ENCODE data around the gene CCDC126. TPM values are rescaled to one million over a fixed set of nuclear protein-coding genes. Genes with fewer than 3 reads are reported as not detected.

The CCDC126 gene
- total RNA-seq, 1 donor from 2014 or later, result 15.7 TPM

DNA sequence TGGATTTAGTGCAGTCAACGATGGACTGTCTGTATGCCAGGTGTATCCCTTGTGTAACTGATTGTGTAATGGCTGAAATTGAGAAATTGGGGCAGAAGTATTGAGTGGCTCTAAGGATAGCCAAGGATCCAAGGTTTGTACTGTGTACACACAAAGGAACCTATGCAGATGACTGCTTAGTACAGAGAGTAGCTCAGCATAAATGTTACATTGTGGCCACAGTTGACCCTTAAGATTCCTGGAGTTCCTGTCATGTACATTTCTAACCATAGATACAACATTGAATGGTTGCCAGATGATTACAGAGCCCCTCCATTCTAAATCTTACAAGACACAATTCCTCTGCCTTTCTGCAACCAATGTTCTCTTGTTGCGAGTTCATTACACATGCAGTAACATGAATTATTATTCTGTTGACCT, 25.3 kb downstream of the CCDC126 start:
- TF ChIP-seq, protein P1, sequence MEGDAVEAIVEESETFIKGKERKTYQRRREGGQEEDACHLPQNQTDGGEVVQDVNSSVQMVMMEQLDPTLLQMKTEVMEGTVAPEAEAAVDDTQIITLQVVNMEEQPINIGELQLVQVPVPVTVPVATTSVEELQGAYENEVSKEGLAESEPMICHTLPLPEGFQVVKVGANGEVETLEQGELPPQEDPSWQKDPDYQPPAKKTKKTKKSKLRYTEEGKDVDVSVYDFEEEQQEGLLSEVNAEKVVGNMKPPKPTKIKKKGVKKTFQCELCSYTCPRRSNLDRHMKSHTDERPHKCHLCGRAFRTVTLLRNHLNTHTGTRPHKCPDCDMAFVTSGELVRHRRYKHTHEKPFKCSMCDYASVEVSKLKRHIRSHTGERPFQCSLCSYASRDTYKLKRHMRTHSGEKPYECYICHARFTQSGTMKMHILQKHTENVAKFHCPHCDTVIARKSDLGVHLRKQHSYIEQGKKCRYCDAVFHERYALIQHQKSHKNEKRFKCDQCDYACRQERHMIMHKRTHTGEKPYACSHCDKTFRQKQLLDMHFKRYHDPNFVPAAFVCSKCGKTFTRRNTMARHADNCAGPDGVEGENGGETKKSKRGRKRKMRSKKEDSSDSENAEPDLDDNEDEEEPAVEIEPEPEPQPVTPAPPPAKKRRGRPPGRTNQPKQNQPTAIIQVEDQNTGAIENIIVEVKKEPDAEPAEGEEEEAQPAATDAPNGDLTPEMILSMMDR (IDR thresholded peaks at IDR 0.05), result no peak
- Mint-ChIP-seq H3K36me3 (ENCODE audit: low read depth) (peaks cover 27% of the 10 kb centered on the region), H3K4me1 (peaks cover 6% of the 10 kb centered on the region), H3K27ac (no peak overlapping the region), H3K9me3 (peaks cover 8% of the 10 kb centered on the region), H3K4me3 (no peak overlapping the region), H3K27me3 (no peaks in the 10 kb centered on the region)
- intact Hi-C loops (cut with micrococcal nuclease), result no loop called here
- CTCF ChIA-PET, result interaction anchor here (0.7 kb wide), 1 partner anchor 28 kb away, joined by 3 read pairs; no protein-coding TSS in a partner anchor
- DNase-seq, result no peak
- POLR2A ChIA-PET, result no interaction called here
- no peak for ATAC-seq (ENCODE audit: low read depth)

GRCh38 chr7:23628370-23628769, 31.2 kb downstream of the CCDC126 start:
- H3K36me3 Mint-ChIP-seq (ENCODE audit: low read depth), result peaks cover 9% of the 10 kb centered on the region
- ChIA-PET POLR2A (no interaction called here), CTCF (no interaction called here)
- no peak overlapping the region for H3K27ac Mint-ChIP-seq
- no peak for DNase-seq
- H3K27me3 Mint-ChIP-seq, result no peaks in the 10 kb centered on the region
- no peak for ATAC-seq (ENCODE audit: low read depth)
- no peaks in the 10 kb centered on the region for H3K4me1 Mint-ChIP-seq
- no peak overlapping the region for H3K4me3 Mint-ChIP-seq
- H3K9me3 Mint-ChIP-seq, result no peaks in the 10 kb centered on the region
- intact Hi-C loops (cut with micrococcal nuclease), result no loop called here
- TF ChIP-seq, protein P1 (IDR thresholded peaks at IDR 0.05), result no peak

- Mint-ChIP-seq H3K27me3 (no peaks in the 10 kb centered on the region), H3K4me3 (no peak overlapping the region)
- POLR2A ChIA-PET, result no interaction called here
Measured at GRCh38 chr7:23633417-23633816, 36.2 kb downstream of the CCDC126 start.

DNA sequence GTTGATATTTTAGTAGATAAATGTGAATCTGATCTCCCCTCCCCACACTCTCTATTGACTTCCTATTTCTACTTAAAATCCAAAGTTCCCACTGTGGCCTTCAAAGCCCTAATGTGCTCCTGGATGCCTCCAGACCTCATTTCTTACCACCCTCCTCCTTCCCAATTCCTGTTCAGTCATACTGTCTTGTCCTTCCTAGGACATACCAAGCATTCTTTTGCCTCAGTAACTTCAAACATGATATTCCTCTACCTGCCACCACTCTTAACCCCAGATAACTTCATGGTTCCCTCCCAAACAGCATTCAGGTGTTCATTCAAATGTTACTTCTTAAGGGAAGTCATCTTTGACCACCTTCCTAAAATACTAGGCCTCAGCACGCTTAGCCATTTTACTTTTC, 48.6 kb downstream of the CCDC126 start:
- Mint-ChIP-seq H3K27ac (no peak overlapping the region), H3K9me3 (no peaks in the 10 kb centered on the region)

More at GRCh38 chr7:23633417-23633816, 36.2 kb downstream of the CCDC126 start:
- intact Hi-C loops (cut with micrococcal nuclease), result no loop called here
- no peak for DNase-seq
- ATAC-seq (ENCODE audit: low read depth), result no peak
- Mint-ChIP-seq H3K36me3 (ENCODE audit: low read depth) (peaks cover 11% of the 10 kb centered on the region), H3K9me3 (no peaks in the 10 kb centered on the region), H3K27ac (no peak overlapping the region), H3K4me1 (no peaks in the 10 kb centered on the region)
- TF ChIP-seq, protein P1 (IDR thresholded peaks at IDR 0.05), result no peak
- CTCF ChIA-PET, result no interaction called here

DNA sequence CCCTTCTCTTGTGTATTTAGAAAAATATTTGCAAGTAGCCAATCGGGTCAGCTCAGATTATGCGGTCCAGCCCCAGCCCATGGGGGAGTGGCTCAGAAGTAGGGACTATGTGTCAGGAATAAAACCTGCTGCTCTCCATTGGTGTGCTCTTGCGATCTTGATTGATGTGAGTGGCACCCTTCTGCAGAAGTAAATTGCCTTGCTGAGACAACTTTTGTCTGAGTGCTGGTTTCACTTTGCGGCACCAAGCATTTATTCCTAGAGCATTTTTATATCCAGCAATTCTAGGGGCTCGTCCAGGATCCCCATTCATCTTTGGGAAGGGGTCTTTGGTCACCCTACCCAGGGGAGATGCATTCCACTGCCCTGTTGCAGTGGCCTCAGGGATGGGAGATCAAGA, 56.8 kb downstream of the CCDC126 start:
- no peaks in the 10 kb centered on the region for H3K36me3 Mint-ChIP-seq (ENCODE audit: low read depth)

More for the DNA sequence above, 48.6 kb downstream of the CCDC126 start:
- no peak overlapping the region for H3K4me3 Mint-ChIP-seq
- H3K27me3 Mint-ChIP-seq, result no peaks in the 10 kb centered on the region
- intact Hi-C loops (cut with micrococcal nuclease), result no loop called here
- no peak for DNase-seq
- no peak for ATAC-seq (ENCODE audit: low read depth)
- H3K4me1 Mint-ChIP-seq, result no peaks in the 10 kb centered on the region
- H3K36me3 Mint-ChIP-seq (ENCODE audit: low read depth), result peaks cover 5% of the 10 kb centered on the region
- TF ChIP-seq, protein P1 (IDR thresholded peaks at IDR 0.05), result no peak
- ChIA-PET POLR2A (no interaction called here), CTCF (no interaction called here)

More for the DNA sequence above, 56.8 kb downstream of the CCDC126 start:
- DNase-seq (no peak), ATAC-seq (ENCODE audit: low read depth) (no peak)
- Mint-ChIP-seq H3K4me1 (no peaks in the 10 kb centered on the region), H3K27ac (no peak overlapping the region), H3K4me3 (no peak overlapping the region), H3K27me3 (no peaks in the 10 kb centered on the region), H3K9me3 (peaks cover 19% of the 10 kb centered on the region)
- TF ChIP-seq, protein P1 (IDR thresholded peaks at IDR 0.05), result no peak
- POLR2A ChIA-PET, result no interaction called here
- CTCF ChIA-PET, result no interaction called here
- intact Hi-C loops (cut with micrococcal nuclease), result no loop called here
